OCI-LY3 (cell line): Measurements from ENCODE around the gene SPP1.

Experiments
- CTCF ChIP-seq: fragments of 200-600, 300-600 bp; sonication (generic); IDR thresholded peaks from 2 replicates; pipeline ENCODE4 v1.5.1; 2014; ENCODE audit warnings: antibody characterized with exemption, low read length, low read depth
- EZH2phosphoT487 ChIP-seq: fragments of 200-600 bp; shearing (Covaris generic); IDR thresholded peaks from 2 replicates; pipeline ENCODE4 v1.6.1; 2018; ENCODE audit warnings: antibody characterized with exemption, mixed run types, low read depth

- TF ChIP-seq CTCF (no peak), EZH2phosphoT487 (no peak)
These were observed 19.0 kb upstream of the SPP1 start for GRCh38 chr4:87956501-87956900.
